ENCODE measurements around the gene PCCA. TPM values are rescaled to one million over a fixed set of nuclear protein-coding genes. Genes with fewer than 3 reads are reported as not detected.
A peak's percentile ranks its signal among the peaks of the same experiment; 100 is the strongest.
"Not testable (repeated sequence)": the region's sequence is repeated elsewhere in the genome, so short reads cannot be mapped to it uniquely, and the experiment has no call there.

Gene PCCA
- total and polyA plus RNA-seq, 3 experiments from 2014 or later: 6.1 to 9.5 (median 6.2) TPM

- H3K27me3 ChIP-seq (ENCODE audit: insufficient read depth, low read length, poor library complexity, severe bottlenecking): no peaks in the 10 kb centered on the region
- ChIA-PET CTCF (no interaction called here), POLR2A (no interaction called here)
- H3K4me3 Mint-ChIP-seq: no peak overlapping the region
- H3K27ac ChIP-seq (ENCODE audit: low read depth, low read length): no peak overlapping the region
- no peaks in the 10 kb centered on the region for H3K36me3 ChIP-seq (ENCODE audit: insufficient read depth, low read length)
- H3K4me3 ChIP-seq (ENCODE audit: low read length): no peak overlapping the region
- peaks cover 0 to 3% (median 0%) of the 10 kb centered on the region in 5 donors for H3K9me3 Mint-ChIP-seq
- DNase-seq: no peak
- H3K4me1 ChIP-seq (ENCODE audit: insufficient read depth, low read length): no peaks in the 10 kb centered on the region
- H3K9me3 ChIP-seq (ENCODE audit: low read length): no peaks in the 10 kb centered on the region
- peak overlapping the region in 1 of 8 donors; percentile 16 for H3K27ac Mint-ChIP-seq
- H3K36me3 Mint-ChIP-seq: peaks cover 21 to 26% (median 26%) of the 10 kb centered on the region in 3 donors
- no peaks in the 10 kb centered on the region for H3K27me3 Mint-ChIP-seq
- H3K4me1 Mint-ChIP-seq: peaks cover 0 to 4% (median 2%) of the 10 kb centered on the region in 3 donors
Measured at GRCh38 chr13:100209857-100210825, 121.2 kb downstream of the PCCA start.

GRCh38 chr13:100211016-100211710, 122.3 kb downstream of the PCCA start:
- Mint-ChIP-seq H3K4me3 (no peak overlapping the region), H3K27me3 (no peaks in the 10 kb centered on the region), H3K27ac (peak overlapping the region in 1 of 8 donors; percentile 11)

GRCh38 chr13:100212904-100213553, 124.1 kb downstream of the PCCA start:
- no peak for DNase-seq
- H3K4me3 ChIP-seq (ENCODE audit: low read length): no peak overlapping the region
- H3K36me3 ChIP-seq (ENCODE audit: insufficient read depth, low read length): no peaks in the 10 kb centered on the region
- H3K4me1 ChIP-seq (ENCODE audit: insufficient read depth, low read length): no peaks in the 10 kb centered on the region
- Mint-ChIP-seq H3K27me3 (no peaks in the 10 kb centered on the region), H3K4me1 (no peaks in the 10 kb centered on the region), H3K36me3 (peaks cover 22 to 26% (median 26%) of the 10 kb centered on the region in 3 donors), H3K4me3 (no peak overlapping the region), H3K27ac (no peak overlapping the region), H3K9me3 (peaks cover 0 to 3% (median 0%) of the 10 kb centered on the region in 5 donors)
- ChIA-PET POLR2A (no interaction called here), CTCF (no interaction called here)
- H3K27ac ChIP-seq (ENCODE audit: low read depth, low read length): no peak overlapping the region
- H3K27me3 ChIP-seq (ENCODE audit: insufficient read depth, low read length, poor library complexity, severe bottlenecking): no peaks in the 10 kb centered on the region
- no peaks in the 10 kb centered on the region for H3K9me3 ChIP-seq (ENCODE audit: low read length)

More at GRCh38 chr13:100211016-100211710, 122.3 kb downstream of the PCCA start:
- DNase-seq: no peak
- Histone ChIP-seq H3K27ac (ENCODE audit: low read depth, low read length) (no peak overlapping the region), H3K4me3 (ENCODE audit: low read length) (no peak overlapping the region), H3K9me3 (ENCODE audit: low read length) (no peaks in the 10 kb centered on the region), H3K27me3 (ENCODE audit: insufficient read depth, low read length, poor library complexity, severe bottlenecking) (no peaks in the 10 kb centered on the region), H3K4me1 (ENCODE audit: insufficient read depth, low read length) (no peaks in the 10 kb centered on the region), H3K36me3 (ENCODE audit: insufficient read depth, low read length) (no peaks in the 10 kb centered on the region)
- peaks cover 22 to 26% (median 26%) of the 10 kb centered on the region in 3 donors for H3K36me3 Mint-ChIP-seq
- H3K4me1 Mint-ChIP-seq: no peaks in the 10 kb centered on the region
- peaks cover 0 to 3% (median 0%) of the 10 kb centered on the region in 5 donors for H3K9me3 Mint-ChIP-seq
- CTCF ChIA-PET: no interaction called here
- POLR2A ChIA-PET: interaction anchor here (0.5 kb wide), 1 partner anchor 233 kb away, joined by 3 read pairs; no protein-coding TSS in a partner anchor

GRCh38 chr13:100213576-100213975, 124.7 kb downstream of the PCCA start:
- ChIA-PET POLR2A (no interaction called here), CTCF (no interaction called here)
- H3K4me1 Mint-ChIP-seq: no peaks in the 10 kb centered on the region
- no peak overlapping the region for H3K4me3 Mint-ChIP-seq
- Histone ChIP-seq H3K9me3 (ENCODE audit: low read length) (no peaks in the 10 kb centered on the region), H3K27me3 (ENCODE audit: insufficient read depth, low read length, poor library complexity, severe bottlenecking) (no peaks in the 10 kb centered on the region), H3K27ac (ENCODE audit: low read depth, low read length) (no peak overlapping the region), H3K4me1 (ENCODE audit: insufficient read depth, low read length) (no peaks in the 10 kb centered on the region), H3K4me3 (ENCODE audit: low read length) (no peak overlapping the region), H3K36me3 (ENCODE audit: insufficient read depth, low read length) (no peaks in the 10 kb centered on the region)
- no peaks in the 10 kb centered on the region for H3K27me3 Mint-ChIP-seq
- peaks cover 0 to 3% (median 0%) of the 10 kb centered on the region in 5 donors for H3K9me3 Mint-ChIP-seq
- peaks cover 22 to 27% (median 26%) of the 10 kb centered on the region in 3 donors for H3K36me3 Mint-ChIP-seq
- no peak for DNase-seq
- no peak overlapping the region for H3K27ac Mint-ChIP-seq

- H3K27ac ChIP-seq (ENCODE audit: low read depth, low read length): no peak overlapping the region
- Mint-ChIP-seq H3K27me3 (no peaks in the 10 kb centered on the region), H3K36me3 (peaks cover 22 to 24% (median 24%) of the 10 kb centered on the region in 3 donors), H3K4me1 (no peaks in the 10 kb centered on the region), H3K27ac (peak overlapping the region in 1 of 8 donors; percentile 39), H3K4me3 (no peak overlapping the region), H3K9me3 (peaks cover 0 to 3% (median 0%) of the 10 kb centered on the region in 5 donors)
- H3K4me1 ChIP-seq (ENCODE audit: insufficient read depth, low read length): no peaks in the 10 kb centered on the region
- no peak for DNase-seq
- H3K36me3 ChIP-seq (ENCODE audit: insufficient read depth, low read length): no peaks in the 10 kb centered on the region
- ChIA-PET POLR2A (no interaction called here), CTCF (no interaction called here)
- no peaks in the 10 kb centered on the region for H3K9me3 ChIP-seq (ENCODE audit: low read length)
- no peaks in the 10 kb centered on the region for H3K27me3 ChIP-seq (ENCODE audit: insufficient read depth, low read length, poor library complexity, severe bottlenecking)
- H3K4me3 ChIP-seq (ENCODE audit: low read length): no peak overlapping the region
Measured at GRCh38 chr13:100214886-100215285, 126.0 kb downstream of the PCCA start.

GRCh38 chr13:100221166-100221565, 132.3 kb downstream of the PCCA start:
- no peak overlapping the region for H3K27ac Mint-ChIP-seq
- ChIA-PET CTCF (no interaction called here), POLR2A (interaction anchor here (0.7 kb wide), 1 partner anchor 60 kb away, joined by 8 read pairs; no protein-coding TSS in a partner anchor)
- no peaks in the 10 kb centered on the region for H3K9me3 Mint-ChIP-seq
- H3K27ac ChIP-seq (ENCODE audit: low read depth, low read length): no peak overlapping the region
- no peak overlapping the region for H3K4me3 Mint-ChIP-seq
- H3K9me3 ChIP-seq (ENCODE audit: low read length): no peaks in the 10 kb centered on the region
- H3K36me3 ChIP-seq (ENCODE audit: insufficient read depth, low read length): no peaks in the 10 kb centered on the region
- peaks cover 4 to 7% (median 6%) of the 10 kb centered on the region in 3 donors for H3K36me3 Mint-ChIP-seq
- DNase-seq: no peak
- H3K4me1 Mint-ChIP-seq: no peaks in the 10 kb centered on the region
- peaks cover 0 to 1% of the 10 kb centered on the region in 2 donors for H3K27me3 Mint-ChIP-seq
- no peak overlapping the region for H3K4me3 ChIP-seq (ENCODE audit: low read length)
- H3K4me1 ChIP-seq (ENCODE audit: insufficient read depth, low read length): no peaks in the 10 kb centered on the region
- H3K27me3 ChIP-seq (ENCODE audit: insufficient read depth, low read length, poor library complexity, severe bottlenecking): no peaks in the 10 kb centered on the region

- H3K36me3 Mint-ChIP-seq; H3K4me3 Mint-ChIP-seq; H3K9me3 ChIP-seq (ENCODE audit: low read length); H3K9me3 Mint-ChIP-seq; H3K27me3 Mint-ChIP-seq; H3K4me1 ChIP-seq (ENCODE audit: insufficient read depth, low read length); DNase-seq; H3K4me1 Mint-ChIP-seq; H3K27me3 ChIP-seq (ENCODE audit: insufficient read depth, low read length, poor library complexity, severe bottlenecking); H3K4me3 ChIP-seq (ENCODE audit: low read length); POLR2A ChIA-PET; H3K36me3 ChIP-seq (ENCODE audit: insufficient read depth, low read length); H3K27ac ChIP-seq (ENCODE audit: low read depth, low read length); H3K27ac Mint-ChIP-seq: not testable (repeated sequence)
- CTCF ChIA-PET: interaction anchor here (1.5 kb wide), 1 partner anchor 308 kb away, joined by 4 read pairs; no protein-coding TSS in a partner anchor
Measured at GRCh38 chr13:100223966-100224530, 135.2 kb downstream of the PCCA start.
